Measurements from ENCODE around the gene TUBB6.

The TUBB6 gene

DNA sequence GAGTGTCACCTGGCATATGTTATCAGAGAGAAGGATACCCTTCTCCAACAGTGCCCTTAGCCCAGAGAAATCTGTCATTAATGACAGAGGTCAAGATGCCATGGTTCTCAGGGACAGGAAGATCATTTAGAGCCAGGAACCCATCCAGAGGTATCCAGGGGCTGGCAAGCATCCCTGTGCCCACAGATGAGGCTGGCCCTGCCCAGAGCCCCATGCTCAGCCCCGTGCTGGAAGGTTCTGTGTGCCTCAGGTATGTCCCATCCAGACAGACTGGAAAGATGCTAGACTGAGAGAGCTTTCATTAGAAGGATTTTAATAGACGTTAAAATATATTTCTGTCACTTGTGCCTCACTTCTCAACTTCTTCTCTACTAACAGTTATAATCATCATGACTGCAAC is 8.2 kb upstream of the TUBB6 start:
- no peaks in the 10 kb centered on the region for H4K20me1 ChIP-seq (ENCODE audit: insufficient read depth, low read length)

DNA sequence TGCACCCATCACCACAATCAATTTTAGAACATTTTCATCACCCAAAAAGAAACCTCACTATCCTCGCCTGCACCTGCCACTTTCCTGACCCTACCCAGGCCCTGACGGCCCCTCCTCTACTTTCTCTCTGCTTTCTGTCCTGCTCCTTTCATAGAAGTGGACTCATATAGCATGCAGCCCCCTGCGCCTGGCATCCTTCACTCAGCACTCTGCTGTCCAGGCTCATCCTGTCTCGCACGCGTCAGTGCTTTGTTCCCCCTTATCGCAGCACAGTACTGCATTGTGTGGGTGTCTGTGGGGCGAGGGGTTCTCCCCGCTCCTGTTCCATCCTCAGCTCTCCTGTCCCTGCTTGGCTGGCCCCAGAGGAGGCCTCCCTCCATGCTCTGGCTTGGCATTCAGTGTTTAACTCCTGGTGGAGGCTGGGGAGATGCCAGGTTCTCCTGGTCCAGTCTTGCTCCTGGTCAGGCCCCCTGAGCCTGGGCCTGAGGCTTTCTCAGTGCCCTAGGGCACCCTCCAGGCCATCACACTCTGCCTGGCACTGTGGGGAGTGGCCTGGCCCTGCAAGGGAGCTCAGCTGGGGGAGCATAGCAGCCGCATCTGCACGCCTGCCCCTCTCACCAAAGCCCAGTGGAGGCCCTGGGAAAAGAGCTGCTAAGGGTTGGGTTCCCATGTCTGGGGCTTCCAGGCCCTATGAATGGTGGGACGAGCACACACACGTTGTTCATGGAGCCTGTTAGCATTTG is 6.6 kb upstream of the TUBB6 start:
- no peaks in the 10 kb centered on the region for H3K9me2 ChIP-seq (ENCODE audit: low read depth, low read length)
- no peaks in the 10 kb centered on the region for H3K4me1 ChIP-seq (ENCODE audit: insufficient read depth, low read length, severe bottlenecking)
- no peak overlapping the region for H3K9ac ChIP-seq (ENCODE audit: low read length)
- peaks cover 5% of the 10 kb centered on the region for H3K27me3 ChIP-seq (ENCODE audit: insufficient read depth, low read length)
- no peaks in the 10 kb centered on the region for H3K9me3 ChIP-seq (ENCODE audit: low read length)
- TF ChIP-seq, protein P1, sequence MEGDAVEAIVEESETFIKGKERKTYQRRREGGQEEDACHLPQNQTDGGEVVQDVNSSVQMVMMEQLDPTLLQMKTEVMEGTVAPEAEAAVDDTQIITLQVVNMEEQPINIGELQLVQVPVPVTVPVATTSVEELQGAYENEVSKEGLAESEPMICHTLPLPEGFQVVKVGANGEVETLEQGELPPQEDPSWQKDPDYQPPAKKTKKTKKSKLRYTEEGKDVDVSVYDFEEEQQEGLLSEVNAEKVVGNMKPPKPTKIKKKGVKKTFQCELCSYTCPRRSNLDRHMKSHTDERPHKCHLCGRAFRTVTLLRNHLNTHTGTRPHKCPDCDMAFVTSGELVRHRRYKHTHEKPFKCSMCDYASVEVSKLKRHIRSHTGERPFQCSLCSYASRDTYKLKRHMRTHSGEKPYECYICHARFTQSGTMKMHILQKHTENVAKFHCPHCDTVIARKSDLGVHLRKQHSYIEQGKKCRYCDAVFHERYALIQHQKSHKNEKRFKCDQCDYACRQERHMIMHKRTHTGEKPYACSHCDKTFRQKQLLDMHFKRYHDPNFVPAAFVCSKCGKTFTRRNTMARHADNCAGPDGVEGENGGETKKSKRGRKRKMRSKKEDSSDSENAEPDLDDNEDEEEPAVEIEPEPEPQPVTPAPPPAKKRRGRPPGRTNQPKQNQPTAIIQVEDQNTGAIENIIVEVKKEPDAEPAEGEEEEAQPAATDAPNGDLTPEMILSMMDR (IDR thresholded peaks at IDR 0.05; ENCODE audit: low read length) = no peak
- TF ChIP-seq EZH2 (IDR thresholded peaks at IDR 0.05; ENCODE audit: borderline replicate concordance, low read length) = no peak
- no peaks in the 10 kb centered on the region for H4K20me1 ChIP-seq (ENCODE audit: insufficient read depth, low read length)
- H3K27ac ChIP-seq (ENCODE audit: low read depth, low read length, poor library complexity, severe bottlenecking) = no peak overlapping the region
- no peak overlapping the region for H3K4me2 ChIP-seq (ENCODE audit: low read length)
- H3K4me3 ChIP-seq (ENCODE audit: low read depth, low read length, poor library complexity, severe bottlenecking) = no peak overlapping the region
- no peak overlapping the region for H2AFZ ChIP-seq (ENCODE audit: low read length)
- no peaks in the 10 kb centered on the region for H3F3A ChIP-seq (ENCODE audit: insufficient read depth, low read length)
- H3K36me3 ChIP-seq (ENCODE audit: insufficient read depth, low read length) = no peaks in the 10 kb centered on the region
- H3K79me2 ChIP-seq (ENCODE audit: insufficient read depth, low read length) = no peaks in the 10 kb centered on the region

More for the DNA sequence above, 8.2 kb upstream of the TUBB6 start:
- H2AFZ ChIP-seq (ENCODE audit: low read length) = no peak overlapping the region
- no peak overlapping the region for H3K4me3 ChIP-seq (ENCODE audit: low read depth, low read length, poor library complexity, severe bottlenecking)
- peaks cover 5% of the 10 kb centered on the region for H3K27me3 ChIP-seq (ENCODE audit: insufficient read depth, low read length)
- TF ChIP-seq, protein P1 (IDR thresholded peaks at IDR 0.05; ENCODE audit: low read length) = no peak
- TF ChIP-seq EZH2 (IDR thresholded peaks at IDR 0.05; ENCODE audit: borderline replicate concordance, low read length) = no peak
- no peak overlapping the region for H3K9ac ChIP-seq (ENCODE audit: low read length)
- H3K4me2 ChIP-seq (ENCODE audit: low read length) = no peak overlapping the region
- H3K27ac ChIP-seq (ENCODE audit: low read depth, low read length, poor library complexity, severe bottlenecking) = no peak overlapping the region
- H3K4me1 ChIP-seq (ENCODE audit: insufficient read depth, low read length, severe bottlenecking) = no peaks in the 10 kb centered on the region
- no peaks in the 10 kb centered on the region for H3K9me2 ChIP-seq (ENCODE audit: low read depth, low read length)
- no peaks in the 10 kb centered on the region for H3K36me3 ChIP-seq (ENCODE audit: insufficient read depth, low read length)
- H3K79me2 ChIP-seq (ENCODE audit: insufficient read depth, low read length) = no peaks in the 10 kb centered on the region
- no peaks in the 10 kb centered on the region for H3K9me3 ChIP-seq (ENCODE audit: low read length)
- no peaks in the 10 kb centered on the region for H3F3A ChIP-seq (ENCODE audit: insufficient read depth, low read length)

DNA sequence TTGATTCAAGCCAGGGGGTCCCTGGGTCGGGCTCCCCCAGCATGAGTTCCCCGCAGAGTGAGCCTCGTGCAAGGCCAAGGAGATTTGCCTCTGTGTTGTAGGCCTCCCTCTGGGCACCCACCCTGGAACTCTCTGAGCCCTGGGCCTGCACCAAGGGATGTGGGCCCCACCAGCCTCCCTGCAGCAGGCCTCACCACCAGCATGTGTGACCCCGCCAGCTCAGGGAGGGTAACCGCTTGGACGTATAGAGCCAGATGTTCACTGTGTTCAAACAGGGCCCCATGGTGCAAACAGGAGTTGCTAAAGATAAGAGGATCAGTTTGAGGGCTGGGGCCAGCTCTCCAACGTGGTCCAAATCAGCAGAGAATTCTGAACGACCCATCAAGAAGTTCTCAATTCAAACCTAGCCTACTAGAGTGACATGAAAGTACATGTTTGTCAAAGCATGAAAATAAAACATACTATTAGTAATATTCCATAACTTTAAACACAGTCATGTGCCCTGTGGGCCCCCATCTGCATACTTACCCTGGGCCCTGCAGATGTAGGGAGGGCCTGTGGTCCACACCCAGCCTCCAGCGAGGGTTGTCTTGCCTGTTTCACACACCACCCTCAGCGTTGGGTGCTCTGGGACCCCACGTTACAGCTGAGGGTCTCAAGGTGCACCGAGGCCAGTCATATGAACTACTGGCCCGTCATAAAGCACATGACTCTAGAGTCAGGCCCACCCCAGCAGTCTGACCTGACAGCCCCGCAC is 5.5 kb upstream of the TUBB6 start:
- H3K27me3 ChIP-seq (ENCODE audit: insufficient read depth, low read length) = peaks cover 16% of the 10 kb centered on the region
- no peak overlapping the region for H3K9ac ChIP-seq (ENCODE audit: low read length)
- no peaks in the 10 kb centered on the region for H3F3A ChIP-seq (ENCODE audit: insufficient read depth, low read length)
- no peaks in the 10 kb centered on the region for H3K36me3 ChIP-seq (ENCODE audit: insufficient read depth, low read length)
- no peaks in the 10 kb centered on the region for H3K9me3 ChIP-seq (ENCODE audit: low read length)
- H4K20me1 ChIP-seq (ENCODE audit: insufficient read depth, low read length) = no peaks in the 10 kb centered on the region
- no peak overlapping the region for H3K27ac ChIP-seq (ENCODE audit: low read depth, low read length, poor library complexity, severe bottlenecking)
- H3K4me2 ChIP-seq (ENCODE audit: low read length) = no peak overlapping the region
- TF ChIP-seq EZH2 (IDR thresholded peaks at IDR 0.05; ENCODE audit: borderline replicate concordance, low read length) = no peak
- TF ChIP-seq, protein P1 (IDR thresholded peaks at IDR 0.05; ENCODE audit: low read length) = no peak
- no peak overlapping the region for H2AFZ ChIP-seq (ENCODE audit: low read length)
- no peaks in the 10 kb centered on the region for H3K9me2 ChIP-seq (ENCODE audit: low read depth, low read length)
- H3K4me3 ChIP-seq (ENCODE audit: low read depth, low read length, poor library complexity, severe bottlenecking) = no peak overlapping the region
- no peaks in the 10 kb centered on the region for H3K4me1 ChIP-seq (ENCODE audit: insufficient read depth, low read length, severe bottlenecking)
- H3K79me2 ChIP-seq (ENCODE audit: insufficient read depth, low read length) = no peaks in the 10 kb centered on the region
